Putamen (tissue), 1 donor: Measurements from ENCODE around the gene TRPV6.

ENCODE experiments used
- DNase-seq: peaks from one replicate; pipeline ENCODE4 v3.0.0-alpha.2; 2016; ENCODE audit warnings: low spot score

Gene TRPV6

DNA sequence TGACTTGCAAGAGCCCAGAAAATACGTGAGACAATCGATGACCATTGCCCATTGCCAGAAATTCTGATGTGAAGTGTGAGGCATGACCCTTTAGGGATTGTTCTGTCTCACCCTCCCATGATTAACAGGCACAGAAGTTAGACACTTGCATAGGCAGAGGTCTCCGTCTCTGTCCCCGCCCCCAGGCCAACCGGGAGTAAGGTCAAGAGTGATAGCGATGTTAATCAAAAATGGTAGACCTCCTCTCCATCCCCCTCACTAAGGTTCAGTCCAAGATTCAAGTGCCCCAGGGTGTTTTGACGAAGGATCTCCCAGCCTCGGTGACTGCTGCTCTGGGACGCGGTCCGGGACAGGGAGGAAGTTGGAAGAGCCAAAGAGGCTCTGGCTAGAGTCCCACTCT, 22.7 kb upstream of the TRPV6 start:
- no peak for DNase-seq

DNA sequence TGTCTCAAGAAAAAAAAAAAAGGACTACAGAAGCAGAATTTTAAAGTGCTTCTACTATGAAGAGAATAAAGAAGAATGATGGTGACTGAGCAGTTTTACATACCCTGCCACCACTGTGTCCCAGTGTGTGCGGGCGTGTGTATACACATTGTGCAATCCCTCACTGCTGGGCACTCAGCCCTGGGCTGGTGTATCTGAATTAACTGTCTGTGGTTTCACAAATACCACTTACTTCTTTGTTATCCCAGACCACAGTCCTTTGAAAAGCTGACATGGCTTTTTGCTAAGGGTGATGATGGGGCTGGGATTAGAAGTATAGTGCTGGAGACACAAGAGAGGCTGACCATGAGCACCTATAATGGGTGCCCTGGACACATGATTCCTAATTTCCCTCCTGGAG, 21.1 kb upstream of the TRPV6 start:
- DNase-seq: no peak

DNA sequence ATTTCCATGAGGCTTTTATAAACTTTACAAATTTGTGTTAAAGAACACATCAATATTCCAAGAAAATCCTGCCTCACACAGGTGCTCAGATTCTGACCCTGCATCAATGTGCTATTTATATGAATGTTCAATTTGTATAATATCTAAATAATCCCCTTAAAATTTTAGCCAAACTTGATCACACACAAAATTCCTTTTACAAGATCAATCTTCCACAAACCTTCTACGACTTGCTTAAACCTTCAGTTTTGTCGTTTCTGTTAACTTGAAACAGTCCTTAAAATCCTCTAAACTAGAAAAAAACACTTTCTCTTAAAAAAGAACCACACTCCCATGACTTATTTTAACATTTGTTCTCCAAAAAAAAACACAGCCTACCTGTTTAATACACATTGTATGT, 20.2 kb upstream of the TRPV6 start:
- DNase-seq: no peak

DNA sequence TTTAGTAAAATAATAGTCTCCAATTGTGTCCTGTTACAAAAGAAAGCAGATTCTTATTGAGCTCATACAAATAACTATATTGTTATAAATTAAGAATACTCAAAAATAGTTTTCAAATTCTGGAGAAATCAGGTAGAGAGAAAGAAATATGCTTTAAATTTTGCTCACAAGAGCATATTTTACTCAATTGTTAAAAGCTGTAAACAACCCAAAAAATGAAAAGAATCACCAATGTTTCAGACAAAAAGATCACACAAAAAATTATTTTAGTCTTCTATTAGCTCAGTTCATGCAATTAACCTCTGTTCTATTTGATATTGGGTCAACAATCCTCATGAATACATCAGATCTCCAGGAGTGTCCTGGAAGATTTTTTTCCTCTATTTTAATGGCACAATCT, 18.6 kb upstream of the TRPV6 start:
- DNase-seq: no peak

DNA sequence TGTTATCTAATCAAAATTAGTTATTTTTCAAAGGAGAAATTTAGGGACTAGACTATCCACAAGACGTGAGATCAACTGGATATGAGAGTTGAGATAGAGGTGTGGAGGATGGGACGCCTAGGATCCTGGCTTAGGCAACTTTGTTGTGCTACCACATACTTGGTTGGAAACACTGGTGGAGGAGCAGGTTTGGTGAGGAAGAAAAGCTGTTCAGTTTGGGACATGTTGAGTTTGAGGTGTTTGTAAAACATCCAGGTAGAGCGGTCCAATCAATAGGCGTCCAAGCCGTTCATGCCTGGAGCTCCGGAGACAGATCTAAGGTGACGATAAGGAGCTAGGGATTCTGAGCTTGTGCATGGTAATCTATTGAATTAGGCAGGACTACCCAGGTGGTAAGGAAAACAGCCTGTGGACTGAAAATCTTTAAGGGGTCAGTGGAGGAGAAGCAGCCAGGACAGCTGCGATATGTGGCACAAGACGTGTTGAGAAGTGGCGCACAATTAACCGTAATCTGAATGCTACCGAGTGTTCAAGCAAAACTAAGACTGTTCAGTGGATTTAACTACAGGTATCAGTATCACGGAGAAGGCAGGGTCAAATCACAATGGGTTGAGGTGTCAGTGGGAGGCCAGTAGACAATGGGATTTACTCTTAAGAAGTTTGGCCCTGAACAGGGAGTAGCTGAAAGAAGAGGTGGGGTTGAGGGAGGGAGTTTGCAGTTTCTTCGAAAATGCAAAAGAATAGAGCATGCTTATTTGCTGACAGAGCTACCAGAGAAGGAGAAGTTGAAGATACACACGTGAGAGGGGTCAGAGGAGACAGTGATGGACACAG, 16.1 kb upstream of the TRPV6 start:
- DNase-seq: no peak

DNA sequence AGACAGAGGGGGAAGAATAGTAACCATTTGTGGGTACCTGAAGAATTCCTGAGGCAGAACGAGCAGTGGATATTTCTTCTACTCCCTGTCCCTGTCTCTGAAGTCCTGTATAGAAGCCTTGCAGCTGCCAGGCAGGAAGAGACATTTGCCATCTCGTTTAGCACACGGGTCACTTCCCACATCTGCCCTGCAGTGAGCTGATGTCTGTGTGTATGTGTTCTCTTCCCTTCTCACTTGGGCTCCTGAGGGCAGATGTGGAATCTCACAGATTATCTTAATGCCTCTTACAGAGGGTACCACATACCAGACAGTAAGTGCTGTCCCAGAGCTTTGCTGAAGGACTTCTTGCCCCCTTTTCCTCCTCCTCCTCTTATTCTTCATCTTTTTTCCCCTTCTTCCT, 14.1 kb upstream of the TRPV6 start:
- DNase-seq: no peak

DNA sequence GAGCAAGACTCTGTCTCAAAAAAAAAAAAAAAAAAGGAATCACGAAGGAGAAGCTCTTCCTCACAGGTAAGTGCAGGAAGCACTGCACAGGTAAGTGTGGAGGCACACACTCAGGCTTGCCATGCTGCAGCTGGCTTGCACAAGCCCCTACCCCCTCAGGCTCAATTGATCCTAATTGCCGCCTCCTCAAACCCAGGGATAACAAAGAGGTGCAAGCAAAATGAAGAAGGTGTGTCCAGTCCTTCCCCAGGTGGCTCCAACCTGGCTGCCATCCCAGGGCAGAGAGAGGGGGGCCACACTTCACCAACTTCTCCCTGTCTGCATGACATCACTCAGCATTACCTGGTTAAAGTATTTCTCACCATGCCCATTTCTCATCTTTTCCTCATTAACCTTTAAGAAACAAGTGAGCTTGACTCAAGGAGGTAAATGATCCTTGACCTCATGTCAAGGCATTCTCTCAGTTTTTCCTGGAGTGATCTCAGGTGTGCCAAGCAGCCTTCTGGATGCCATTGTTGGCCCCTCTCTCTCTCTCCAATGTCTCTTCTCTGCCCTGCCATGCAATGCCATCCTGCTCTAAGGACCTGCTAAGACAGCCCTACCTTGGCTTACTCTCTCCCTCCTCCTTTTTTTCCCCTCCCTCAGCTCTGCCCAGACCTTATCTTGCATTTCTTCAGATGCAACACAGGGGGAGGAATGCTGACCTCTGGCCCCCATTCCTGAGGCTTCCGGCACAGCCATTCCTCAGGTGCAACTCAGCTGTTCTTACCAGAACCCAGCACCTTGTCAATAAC, 13.0 kb upstream of the TRPV6 start:
- DNase-seq: no peak

DNA sequence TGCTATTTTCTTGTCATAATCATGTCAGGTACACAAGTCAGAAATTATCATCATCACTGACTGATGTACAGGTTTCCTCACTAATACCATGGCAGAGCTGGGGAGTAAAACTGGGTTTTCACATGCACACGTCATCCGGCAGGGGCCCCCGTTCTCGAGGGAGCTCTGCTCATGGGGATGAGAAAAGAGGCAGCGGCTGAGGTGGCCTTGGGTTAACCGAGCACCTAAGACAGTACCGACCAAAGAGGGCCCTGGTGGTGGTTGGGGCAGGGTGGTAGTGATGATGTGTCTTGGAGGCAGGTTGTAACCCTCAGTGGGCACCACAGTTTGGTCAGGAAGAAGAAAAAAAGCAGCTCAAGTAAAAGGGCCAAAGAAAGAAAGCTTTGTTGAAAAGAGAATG, 12.1 kb upstream of the TRPV6 start:
- no peak for DNase-seq

DNA sequence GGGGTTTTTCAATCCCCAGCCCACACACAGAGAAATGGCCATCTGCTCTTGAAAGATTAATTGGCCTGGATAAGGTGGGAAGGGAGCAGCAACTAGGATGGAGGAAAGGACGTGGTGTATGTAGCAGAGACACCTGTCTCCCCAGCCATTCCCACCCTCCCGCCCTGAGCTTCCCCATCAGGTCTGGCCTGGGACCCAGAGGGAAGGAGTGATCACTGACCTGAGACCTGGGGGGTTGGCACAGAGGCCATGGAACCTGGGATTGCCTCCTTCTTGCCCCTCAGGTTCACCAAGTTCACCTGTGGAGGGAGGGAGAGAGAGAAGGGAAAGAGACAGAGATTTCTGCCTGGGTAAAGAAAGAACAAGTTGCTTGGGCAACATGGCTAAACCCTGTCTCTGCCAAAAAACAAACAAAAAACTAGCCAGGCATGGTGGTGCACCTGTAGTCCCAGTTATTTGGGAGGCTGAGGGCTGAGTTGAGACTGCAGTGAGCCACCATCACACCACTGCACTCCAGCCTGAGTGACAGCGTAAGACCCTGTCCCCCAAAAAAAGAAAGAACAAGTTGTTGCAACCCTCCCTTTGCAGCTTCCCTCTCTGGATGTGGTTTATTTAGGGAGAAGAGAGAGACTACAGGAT, 11.3 kb upstream of the TRPV6 start:
- DNase-seq: no peak

DNA sequence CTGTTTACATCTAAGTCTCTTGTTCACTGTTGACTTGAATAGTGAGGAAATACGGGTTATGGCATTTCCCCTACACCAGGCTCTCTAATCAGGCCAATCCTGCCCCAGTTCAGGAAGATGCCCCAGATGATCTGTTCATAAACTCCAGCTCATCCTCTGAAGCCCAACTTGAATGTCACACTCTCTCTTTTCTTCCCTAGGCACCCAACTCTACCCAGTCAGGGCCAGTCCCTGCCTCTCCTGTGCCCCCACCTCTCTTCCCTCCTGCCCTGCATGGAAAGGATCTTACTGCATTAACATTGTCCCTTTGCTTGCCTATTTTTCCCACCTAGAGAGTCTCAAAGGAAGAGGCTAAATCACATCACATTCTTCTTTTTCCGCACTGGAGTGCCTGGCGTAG, 10.6 kb upstream of the TRPV6 start:
- DNase-seq: no peak

DNA sequence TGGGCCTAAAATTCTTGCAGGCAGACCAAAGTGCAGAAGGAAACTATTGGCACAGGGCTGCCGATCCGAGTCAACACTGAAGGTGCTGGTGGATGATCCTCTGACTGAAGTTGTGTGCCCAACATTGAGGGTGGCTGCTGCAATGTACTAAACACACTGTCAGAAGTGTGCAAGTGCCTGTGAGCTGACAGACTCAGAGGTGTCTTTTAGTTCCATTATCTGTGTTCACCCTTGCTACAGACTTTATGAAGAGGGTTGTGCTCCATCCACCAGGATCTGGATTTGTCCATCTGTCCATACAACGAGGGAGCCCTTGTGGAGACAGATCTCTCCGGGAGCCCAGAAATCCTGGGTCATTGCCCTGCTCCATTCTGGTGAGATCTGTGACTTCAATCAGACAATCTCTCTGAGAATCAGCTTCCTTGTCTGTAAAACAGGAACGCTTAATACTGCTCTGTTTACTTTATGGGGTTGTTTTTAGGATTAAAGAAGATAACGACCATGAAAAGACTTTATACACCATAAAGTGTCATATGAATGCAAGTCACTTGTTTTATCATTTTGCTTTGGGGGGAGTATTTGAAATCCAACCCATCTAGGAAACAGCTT, 9.5 kb upstream of the TRPV6 start:
- DNase-seq: no peak

DNA sequence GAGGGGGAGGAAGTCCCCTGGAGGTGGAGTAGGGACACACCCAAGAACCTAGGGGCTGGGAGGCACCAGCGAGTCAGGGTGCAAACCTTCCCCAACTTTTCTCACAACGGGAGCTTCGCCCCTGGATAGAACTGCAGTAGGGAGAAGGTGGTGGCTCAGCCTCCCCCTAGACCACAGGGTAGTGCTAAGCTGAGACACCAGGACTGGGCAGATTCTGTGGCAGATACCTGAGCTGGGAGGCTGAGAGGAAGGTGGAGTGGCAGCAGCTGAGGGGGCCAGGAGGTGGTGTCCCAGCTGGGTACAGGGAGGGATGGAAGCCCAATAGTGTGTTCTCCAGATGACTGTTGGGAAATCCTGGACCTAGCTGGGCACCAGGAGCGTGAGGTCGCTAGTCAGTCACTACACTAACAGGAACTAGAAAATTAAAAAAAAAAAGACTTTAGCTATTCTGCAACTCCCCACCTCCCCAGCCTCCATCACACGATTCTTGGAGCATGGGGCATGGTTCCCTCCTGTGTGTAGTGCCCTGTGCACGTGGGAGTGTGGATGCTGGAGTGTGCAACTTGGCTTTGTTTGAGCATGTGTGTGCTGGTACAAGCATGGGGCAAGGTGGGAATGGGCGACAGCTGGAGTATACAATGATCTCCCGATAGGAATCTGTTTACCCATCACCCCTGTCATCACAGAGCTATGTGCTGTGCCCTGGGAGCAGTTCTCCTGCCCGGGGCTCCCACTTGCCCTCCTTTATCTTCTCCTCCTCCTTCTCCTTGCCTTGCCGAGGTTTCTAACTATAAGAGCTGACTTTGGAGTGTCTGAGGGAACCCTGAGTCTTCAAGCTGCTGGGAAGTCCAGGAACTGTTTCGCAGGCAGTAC, 8.8 kb upstream of the TRPV6 start:
- no peak for DNase-seq

DNA sequence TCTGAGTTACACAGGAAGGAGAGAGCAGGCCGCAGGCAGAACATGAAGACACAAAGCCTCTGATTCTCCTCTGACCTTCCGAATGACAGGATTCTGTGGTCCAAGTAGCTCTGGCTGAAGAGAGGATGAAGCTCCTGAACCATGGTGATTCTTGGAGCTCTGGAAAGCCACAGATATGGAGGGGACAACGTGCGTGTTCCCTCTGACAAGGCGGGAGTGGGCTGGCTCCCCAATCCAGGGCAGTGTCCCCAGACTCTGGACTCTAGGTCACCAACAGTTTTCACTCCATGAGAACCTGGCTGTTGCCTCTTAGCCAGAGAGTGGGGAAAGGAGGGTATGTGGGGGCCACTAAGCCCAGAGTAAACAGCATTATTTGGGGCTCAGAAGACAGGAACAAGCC, 7.4 kb upstream of the TRPV6 start:
- no peak for DNase-seq

DNA sequence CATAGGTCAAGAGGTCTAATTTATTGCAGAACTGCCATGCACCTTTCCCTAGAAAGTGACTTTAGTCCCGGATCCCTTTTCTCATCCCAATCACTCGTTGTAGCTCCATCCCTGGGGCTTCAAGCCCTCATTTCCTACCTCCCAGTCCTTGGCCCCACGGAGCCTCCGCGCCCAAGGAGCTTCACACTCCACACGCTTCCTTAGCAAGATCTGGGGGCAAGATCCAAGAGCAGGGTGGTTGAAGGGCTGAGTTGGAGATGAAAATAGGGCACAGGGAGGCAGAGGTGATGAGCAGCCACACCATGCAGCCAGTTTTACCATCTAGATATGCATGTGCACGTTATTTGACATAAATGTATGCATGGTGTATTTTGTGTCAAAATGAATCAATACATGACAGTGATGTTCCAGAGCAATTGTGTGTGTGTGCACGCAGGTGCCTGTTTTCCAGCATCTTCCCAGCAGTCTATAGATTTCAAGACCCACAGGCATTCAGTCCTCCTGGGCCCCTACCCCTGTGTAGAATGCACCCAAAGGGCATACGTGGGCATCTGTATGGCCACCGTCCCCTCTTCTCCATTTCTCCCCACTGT, 6.0 kb upstream of the TRPV6 start:
- DNase-seq: no peak

DNA sequence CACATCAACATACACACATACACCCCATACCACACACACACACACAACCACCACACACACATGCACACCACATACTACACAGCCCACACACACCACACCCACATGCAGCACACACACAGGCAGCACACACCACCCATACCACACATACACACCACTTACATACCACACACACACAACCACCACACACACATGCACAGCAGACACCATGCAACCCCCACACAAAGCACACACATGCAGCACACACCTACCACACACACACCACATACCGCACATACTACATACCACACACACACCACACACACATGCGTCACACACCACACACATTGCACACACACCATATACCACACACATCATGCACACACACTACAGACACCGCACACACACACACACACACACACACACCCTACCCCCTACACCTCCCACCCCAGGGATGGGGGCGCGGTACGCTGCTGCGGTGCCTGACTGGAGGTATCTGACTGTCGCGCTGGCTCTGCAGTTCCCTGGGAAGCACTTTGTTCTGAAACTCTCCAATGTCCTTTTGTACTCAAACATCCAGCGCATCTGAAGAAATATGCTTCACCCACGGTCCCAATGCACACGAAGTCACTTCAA, 5.4 kb upstream of the TRPV6 start:
- no peak for DNase-seq

DNA sequence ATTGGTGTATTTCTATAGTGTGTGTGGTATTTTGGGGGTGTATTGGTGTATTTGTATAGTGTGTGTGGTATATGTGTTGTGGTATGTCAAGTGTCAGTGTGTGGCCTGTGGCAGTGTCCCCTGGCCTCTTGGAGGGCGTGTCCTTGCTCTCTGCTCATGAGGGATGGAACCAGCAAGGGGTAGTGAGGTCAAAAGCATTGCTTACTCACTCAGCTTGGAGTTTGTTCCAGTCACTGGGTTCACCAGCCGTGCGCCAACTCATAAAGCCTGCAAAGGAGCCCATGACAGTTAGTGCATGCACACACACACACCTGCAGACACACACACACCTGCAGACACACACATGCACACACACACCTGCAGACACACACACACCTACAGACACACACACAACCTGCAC, 4.3 kb upstream of the TRPV6 start:
- no peak for DNase-seq

DNA sequence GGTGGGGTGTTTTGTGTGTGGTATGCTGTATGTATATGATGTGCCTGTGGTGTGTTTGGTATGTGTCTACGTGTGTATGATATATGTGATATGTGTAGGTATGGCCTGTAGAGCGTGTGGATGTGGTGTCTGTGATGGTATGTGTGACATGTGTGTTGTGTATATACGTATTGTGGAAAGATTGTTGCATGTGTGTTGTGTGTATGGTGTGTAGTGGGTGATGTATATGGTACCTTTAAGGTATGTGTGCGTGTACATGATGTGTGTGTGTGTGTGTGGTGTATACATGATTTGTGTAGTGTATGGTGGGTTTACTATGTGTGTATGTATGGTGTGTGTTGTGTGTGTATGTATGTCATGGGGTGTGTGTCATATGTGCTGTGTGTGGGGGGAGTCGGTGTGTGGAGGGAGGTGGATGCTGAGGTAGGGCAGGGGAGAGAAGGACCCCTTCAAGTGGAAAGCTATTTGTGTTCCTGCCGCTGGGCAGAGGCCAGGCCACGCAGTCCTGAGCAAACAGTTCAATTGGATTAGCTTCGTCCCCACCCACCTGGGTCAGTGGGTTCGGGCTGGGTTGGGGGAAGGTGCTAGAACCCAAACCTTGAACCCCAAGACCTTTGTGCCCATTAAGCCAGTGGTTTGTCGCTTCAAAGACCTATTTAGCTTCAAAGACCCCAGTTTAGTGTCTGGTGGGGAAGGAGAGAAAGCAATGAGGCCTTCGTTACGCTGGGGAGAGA, 1.9 kb upstream of the TRPV6 start:
- no peak for DNase-seq

DNA sequence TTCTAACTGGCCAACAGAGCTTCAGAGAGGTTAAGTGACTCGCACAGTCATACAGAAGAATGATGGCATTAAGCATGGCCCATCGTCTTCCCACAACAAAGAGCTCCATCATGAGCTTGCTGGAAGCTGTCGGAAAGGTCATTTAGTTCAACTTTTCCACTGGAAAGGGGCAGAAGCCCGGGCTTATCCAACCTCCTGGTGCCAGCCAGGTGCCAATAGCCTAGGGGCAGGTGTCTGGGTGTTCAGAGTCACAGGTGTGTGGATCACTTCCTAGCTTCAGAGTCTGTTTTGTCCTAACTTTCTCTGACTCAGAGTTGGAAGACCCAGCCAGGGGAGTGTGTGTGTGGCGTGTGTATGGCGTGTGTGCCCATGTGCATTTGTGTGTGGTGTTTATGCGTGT, 1.3 kb upstream of the TRPV6 start:
- no peak for DNase-seq

DNA sequence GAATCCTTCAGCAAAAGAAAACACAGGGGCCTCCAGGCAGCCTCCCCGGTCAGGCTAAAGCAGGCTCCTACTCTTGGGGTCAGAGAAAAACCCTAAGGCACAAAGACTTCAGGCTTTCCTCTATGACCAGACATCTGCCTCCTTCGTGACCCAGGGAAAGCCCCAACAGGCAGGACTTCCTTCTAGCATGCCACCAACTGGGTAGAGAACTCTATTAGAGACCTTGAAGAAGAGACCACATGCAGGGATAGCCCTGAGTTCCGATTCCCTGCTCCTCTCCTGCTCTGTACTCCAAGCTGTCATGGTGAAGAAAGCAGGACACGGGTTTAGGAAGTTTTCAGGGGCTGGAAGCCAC, 1.3 kb downstream of the TRPV6 start:
- DNase-seq: no peak

DNA sequence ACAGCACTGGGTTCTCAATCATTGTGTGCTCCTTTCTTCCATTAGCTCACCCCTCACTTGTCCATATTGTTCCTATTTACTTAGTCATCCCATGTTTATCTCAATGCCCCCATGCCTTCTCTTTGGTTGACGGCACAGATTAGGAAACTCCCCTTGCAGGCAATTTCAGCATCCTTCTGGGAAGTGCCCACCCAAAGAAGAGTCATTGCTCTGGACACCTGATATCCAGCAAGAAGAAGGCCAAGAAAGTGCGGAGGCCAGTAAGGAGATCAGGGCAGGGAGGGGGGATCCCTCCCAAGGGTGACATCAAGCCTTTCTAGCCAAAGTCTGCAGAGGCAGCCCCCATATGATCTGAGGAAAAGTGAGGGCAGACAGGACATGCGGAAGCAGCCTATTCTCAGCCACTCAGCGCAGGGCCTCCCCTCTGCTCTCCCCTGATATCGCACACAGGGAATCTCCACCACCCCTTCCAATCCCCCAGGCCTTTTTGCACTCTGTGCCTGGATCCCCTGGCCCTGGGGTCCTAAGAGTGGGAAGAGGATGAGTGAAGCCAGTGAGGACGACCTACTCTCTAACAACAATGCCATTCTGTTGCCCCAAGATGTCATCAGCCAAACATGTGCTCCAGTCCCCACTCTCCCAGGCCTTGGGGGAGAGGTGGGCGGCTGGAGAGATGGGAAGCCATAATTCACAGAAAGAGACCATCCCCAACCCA, 1.8 kb downstream of the TRPV6 start:
- DNase-seq: no peak
